HG02610 (cell line): Measurements from ENCODE around the gene DPH7.
"Not testable (repeated sequence)": the region's sequence is repeated elsewhere in the genome, so short reads cannot be mapped to it uniquely, and the experiment has no call there.

ENCODE experiments used
- ATAC-seq: cut with Tn5 transposase; IDR thresholded peaks from one replicate; pipeline ENCODE4 v1.9.1; 2021; ENCODE audit warnings: mild to moderate bottlenecking, moderate library complexity; ENCODE audit not compliant: unreplicated experiment

Gene DPH7

DNA sequence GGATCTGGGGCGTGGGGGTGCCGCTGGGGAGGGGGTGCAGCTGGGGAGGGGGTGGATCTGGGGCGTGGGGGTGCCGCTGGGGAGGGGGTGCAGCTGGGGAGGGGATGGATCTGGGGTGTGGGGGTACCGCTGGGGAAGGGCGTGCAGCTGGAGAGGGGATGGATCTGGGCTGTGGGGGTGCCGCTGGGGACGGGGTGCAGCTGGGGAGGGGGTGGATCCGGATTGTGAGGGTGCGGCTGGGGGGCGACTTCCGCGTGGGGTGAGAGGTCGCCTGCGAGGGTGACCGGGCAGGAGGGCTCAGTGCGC lies 27.8 kb downstream of the DPH7 start:
- ATAC-seq, result not testable (repeated sequence)

GRCh38 chr9:137550231-137550621 lies 28.5 kb downstream of the DPH7 start, which contains the start of gene PNPLA7:
Gene PNPLA7, minus strand, starts transcription at chr9:137550402. Its CDS starts 205 bp downstream, at chr9:137550197.
- ATAC-seq, result no peak

DNA sequence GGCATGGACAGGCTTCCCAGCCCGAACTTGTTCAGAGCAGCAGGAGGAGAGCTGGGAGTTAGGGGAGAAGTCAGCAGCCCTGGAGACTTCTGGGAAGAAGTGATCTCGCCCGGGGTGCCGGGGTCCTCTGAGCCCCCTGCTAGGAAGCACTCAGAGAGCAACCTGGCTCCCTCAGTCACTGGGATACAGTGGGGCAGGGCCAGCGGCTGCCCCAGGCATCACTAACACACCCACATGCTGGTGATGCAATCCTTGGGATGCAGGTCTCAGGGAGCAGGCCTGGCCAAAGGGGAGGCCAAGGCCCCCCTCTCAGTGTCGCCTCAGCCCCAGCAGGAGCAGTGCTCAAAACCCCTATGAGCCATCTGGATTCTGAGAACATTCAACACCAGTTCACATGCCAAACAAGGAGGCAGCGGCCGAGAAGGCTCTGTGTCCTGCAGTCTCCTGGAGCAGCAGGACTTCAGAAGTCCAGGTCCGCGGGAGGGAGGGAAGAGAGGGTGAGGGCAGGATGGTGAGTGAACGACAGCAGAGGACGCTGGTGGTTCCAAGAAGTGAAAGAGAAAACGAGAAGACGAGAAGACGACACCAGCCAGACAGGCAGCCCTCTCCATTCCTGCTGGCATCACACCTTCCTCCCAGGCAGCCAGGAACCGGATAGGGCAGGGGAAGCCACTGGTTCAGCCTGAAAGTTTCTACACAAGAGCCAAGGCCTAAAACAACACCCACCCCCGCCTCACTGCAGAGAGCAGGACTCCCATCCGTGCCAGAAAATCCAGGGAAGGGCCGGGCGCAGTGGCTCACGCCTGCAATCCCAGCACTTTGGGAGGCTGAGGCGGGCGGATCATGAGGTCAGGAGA lies 30.8 kb downstream of the DPH7 start:
- no peak for ATAC-seq

DNA sequence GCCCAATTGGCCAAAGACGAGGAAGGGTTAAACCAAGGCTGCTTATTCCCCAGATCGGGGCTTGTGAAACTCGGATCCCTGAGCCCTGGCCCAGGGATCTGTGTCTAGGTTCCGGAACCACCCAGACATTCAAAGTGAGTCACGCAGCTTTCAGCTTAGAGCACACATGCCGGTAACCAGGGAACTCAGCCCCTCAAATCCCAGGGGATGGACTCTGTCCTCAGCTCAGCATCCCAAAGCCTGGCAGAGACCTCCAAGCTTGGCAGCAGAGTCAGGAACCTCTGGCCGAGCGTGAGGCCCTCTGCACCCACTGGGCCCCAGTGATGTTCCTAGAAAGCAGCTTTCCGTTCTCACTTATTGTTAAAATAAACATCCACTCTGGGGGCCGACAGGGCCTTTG lies 33.6 kb downstream of the DPH7 start:
- no peak for ATAC-seq

DNA sequence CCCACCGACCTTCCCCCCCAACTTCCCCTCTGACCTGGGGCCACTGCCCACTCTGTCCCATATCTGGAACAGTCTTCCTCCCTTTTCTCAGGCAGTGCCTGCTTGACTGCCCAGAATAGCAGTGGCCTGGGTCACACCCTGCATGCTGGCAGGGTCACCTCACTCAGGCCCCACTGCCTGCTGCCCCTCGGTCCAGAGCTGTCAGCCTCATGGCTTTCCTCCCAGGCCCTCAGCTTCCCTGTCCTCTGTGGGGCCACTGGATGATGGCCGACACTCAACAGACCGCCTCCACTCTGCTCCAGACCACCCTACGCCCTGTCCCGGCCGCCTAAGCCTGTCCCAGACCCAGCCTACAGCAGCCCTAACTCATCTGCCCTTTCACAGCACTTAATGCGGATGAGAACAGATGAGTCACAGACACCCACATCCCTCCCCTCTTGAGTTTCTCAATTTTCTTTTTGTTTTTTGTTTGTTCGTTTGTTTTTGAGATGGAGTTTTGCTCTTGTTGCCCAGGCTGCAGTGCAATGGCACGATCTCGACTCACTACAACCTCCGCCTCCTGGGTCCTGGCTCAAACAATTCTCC lies 34.5 kb downstream of the DPH7 start:
- no peak for ATAC-seq

- no peak for ATAC-seq
These were observed 35.3 kb downstream of the DPH7 start for GRCh38 chr9:137543237-137543963.

DNA sequence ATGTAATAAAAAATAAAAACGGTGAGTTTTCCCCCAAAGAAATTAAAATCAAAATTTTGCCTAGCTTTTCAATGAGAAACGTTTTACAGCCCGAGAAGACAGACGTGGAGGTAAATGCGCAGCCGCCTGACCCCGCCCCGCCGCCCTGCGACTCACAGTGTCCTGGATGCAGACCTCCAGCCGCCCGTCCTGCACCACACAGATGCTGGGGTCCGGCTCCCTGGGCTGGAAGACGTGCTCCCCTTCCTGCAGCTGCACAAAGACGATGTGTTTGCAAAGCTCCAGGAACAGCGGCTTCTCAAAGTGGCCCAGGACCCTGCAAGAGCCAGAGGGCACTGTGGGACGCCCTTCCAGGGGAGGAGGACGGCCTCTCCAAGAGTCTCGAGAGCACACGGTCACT lies 36.2 kb downstream of the DPH7 start:
- no peak for ATAC-seq

DNA sequence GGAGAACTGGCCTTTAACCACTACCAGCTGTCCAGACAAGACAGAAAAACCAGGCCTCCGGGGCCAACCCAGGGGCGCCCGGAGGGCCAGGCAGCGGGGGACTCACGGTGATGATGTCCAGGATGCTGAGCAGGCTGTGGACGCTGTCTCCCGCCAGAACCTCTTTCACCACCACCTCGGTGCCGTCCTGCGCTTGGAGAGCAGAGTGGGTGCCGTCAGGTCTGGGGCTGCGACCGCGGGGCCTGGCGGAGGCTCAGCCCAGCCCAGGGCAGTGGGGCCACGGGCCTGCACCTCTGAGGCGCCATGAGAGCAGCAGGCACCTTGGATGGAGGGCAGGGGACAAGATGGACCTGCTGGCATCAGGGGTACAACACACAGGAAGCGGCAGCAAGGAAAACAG lies 38.2 kb downstream of the DPH7 start:
- ATAC-seq, result no peak

- ATAC-seq, result no peak
These were observed 40.7 kb downstream of the DPH7 start for GRCh38 chr9:137538058-137538457.

DNA sequence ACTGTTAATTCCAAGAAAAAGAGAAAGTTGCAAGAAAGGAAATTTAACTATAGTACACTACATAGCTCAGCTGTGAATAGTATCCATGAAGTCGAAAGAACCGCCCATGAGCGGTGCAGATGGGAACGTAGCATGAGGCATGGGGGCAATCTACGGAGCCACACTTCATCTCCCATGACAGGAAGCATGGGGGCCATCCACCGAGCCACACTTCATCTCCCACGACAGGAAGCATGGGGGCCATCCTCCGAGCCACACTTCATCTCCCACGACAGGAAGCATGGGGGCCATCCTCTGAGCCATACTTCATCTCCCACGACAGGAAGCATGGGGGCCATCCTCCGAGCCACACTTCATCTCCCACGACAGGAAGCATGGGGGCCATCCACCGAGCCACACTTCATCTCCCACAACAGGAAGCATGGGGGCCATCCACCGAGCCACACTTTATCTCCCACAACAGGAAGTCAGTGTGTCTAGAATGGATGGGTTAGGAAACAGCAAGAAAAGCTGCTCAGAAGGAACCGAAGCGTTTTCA lies 42.1 kb downstream of the DPH7 start:
- ATAC-seq, result not testable (repeated sequence)

DNA sequence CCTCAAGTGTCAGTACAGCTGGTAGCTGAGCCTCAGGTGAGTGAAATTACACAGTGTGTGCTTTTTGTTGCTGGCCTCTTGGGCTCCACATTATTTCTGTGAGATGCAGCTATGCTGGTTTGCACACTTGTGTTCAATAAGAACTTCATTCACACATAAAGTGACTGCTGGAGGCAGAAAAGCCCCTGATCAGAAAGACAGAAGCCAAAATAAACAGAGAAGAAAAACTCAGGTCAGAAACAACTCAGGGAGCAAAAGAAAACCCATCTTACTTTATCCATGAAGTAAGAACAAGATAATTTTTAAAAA lies 43.7 kb downstream of the DPH7 start:
- no peak for ATAC-seq

DNA sequence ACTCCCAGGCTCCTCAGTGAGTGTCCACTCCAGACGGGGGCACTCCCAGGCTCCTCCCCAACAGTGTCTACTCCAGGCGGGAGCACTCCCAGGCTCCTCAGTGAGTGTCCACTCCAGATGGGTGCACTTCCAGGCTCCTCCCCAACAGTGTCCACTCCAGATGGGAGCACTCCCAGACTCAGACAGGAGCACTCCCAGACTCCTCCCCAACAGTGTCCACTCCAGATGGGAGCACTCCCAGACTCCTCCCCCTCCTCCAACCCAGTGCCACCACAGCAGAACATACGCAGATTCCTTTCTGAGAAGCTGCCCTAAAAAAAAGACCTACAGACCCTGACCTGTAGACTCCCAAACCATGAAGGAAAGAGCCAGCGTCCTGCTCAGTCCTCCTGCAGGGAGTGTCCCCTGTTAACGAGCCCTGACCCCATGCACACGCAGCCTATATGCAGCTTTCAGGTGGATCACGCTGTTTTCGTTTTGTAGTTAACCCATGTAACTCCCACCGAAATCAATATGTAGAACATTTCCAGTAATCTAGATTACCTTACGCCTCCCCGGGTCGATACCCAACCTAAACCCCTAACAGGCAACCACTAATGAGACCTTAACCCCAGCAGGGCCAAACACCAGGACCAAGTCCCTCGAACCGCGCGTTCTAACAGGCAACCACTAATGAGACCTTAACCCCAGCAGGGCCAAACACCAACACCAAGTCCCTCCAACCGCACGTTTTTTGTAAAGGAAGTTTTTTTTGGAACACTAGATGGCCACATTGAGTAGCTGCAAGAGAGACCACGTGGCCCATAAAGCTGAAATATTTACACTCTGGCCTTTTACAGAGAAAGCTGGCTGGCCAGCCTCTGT lies 44.2 kb downstream of the DPH7 start:
- no peak for ATAC-seq

DNA sequence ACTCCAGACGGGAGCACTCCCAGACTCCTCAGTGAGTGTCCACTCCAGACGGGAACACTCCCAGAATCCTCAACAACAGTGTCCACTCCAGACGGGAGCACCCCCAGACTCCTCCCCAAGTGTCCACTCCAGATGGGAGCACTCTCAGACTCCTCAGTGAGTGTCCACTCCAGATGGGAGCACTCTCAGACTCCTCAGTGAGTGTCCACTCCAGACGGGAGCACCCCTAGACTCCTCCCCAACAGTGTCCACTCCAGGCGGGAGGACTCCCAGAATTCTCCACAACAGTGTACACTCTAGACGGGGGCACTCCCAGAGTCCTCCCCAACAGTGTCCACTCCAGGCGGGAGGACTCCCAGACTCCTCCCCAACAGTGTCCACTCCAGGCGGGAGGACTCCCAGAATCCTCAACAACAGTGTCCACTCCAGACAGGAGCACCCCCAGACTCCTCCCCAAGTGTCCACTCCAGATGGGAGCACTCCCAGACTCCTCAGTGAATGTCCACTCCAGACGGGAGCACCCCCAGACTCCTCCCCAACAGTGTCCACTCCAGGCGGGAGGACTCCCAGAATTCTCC lies 45.7 kb downstream of the DPH7 start:
- not testable (repeated sequence) for ATAC-seq

- ATAC-seq, result no peak
These were observed 47.5 kb downstream of the DPH7 start for GRCh38 chr9:137531099-137531765.

DNA sequence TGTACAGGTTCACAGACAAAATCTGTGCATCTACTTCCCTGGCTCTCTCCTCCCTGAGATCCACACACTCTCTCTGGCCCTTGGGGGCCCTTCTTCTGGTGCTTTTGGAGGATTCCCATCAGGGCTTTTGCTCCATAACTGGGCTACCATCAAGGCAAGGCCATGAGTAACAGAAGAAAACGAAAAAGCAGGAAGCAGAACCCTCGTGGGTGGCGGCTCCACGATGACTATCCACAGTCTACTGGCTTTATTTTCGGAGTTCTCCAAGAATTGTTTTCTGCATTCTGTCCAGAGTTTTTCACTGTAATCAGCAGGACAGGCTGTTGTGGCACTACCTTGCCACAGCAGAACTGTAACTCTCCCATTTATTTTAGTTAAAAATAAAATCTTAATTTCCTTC lies 48.4 kb downstream of the DPH7 start:
- ATAC-seq, result no peak

DNA sequence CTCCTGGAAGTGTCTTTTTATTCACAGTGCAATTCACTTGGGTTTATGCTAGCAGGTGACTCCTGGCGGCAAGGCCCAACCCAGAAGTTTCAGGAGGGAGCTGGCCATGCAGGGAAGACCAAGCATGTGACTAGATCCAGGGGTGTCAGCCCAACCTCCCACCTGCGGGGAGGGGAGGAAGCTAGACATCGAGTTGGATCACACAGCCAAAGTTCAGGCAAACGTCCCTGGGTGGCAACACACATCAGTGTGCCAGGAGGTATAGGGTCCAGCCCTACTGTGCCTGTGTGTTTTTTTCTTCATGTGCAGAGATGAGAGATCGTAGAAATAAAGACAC lies 53.8 kb downstream of the DPH7 start:
- ATAC-seq, result no peak

GRCh38 chr9:137524161-137524980 lies 54.4 kb downstream of the DPH7 start:
- no peak for ATAC-seq

DNA sequence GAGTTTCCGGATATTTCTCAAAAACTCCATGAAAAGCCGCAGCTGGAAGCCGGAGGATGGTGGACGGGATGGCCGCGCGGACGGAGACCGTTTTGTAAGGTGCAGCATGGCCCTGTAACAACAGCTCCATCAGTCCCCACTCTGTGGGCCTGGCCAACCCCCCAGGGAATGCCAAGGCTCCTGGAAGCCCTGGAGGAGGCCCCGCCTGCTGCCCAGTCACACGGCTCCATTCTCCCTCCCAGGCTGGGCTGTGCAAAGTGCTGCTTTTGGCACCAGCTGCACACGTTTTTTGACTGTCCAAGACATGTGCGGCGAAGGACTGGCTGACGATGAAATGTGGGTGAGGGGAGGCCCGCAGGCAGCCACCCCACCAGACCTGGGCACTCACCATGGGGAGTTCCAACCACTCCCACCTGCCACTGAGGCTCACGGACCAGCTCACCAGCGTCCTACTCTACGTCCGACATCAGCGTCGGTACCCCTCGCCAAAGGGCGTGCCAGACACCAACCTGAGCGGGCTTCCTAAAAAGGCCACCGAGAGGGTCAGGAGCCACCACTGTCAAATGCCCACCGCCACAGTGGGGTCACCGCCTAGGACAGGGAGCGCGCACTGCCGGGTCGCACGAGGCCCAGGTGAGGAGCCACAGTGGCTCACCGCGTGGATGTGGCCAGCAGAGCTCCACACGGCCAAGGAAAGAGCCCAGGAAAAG lies 55.8 kb downstream of the DPH7 start:
- ATAC-seq, result no peak
